GM19463 (cell line): Measurements from ENCODE around the gene MED12L.
"Not testable (repeated sequence)": the region's sequence is repeated elsewhere in the genome, so short reads cannot be mapped to it uniquely, and the experiment has no call there.

Source experiments
- ATAC-seq: cut with Tn5 transposase; IDR thresholded peaks from one replicate; pipeline ENCODE4 v1.9.1; 2021; ENCODE audit warnings: mild to moderate bottlenecking, moderate library complexity; ENCODE audit not compliant: unreplicated experiment

The MED12L gene

GRCh38 chr3:151085227-151085888 is at the start of gene MED12L:
MED12L (plus strand) TSS chr3:151085664; CDS start chr3:151086927, 1,263 bp downstream.
- peak; percentile 67 for ATAC-seq

GRCh38 chr3:151037746-151038477 is 47.6 kb upstream of the MED12L start:
- no peak for ATAC-seq

GRCh38 chr3:151044706-151045105 is 40.8 kb upstream of the MED12L start:
- no peak for ATAC-seq

GRCh38 chr3:151047636-151048035 is 37.8 kb upstream of the MED12L start:
- ATAC-seq = no peak

- no peak for ATAC-seq
These were observed 33.9 kb upstream of the MED12L start for GRCh38 chr3:151051533-151051932.

- ATAC-seq = no peak
These were observed 33.1 kb upstream of the MED12L start for GRCh38 chr3:151052346-151052745.

GRCh38 chr3:151052756-151053155 is 32.7 kb upstream of the MED12L start:
- no peak for ATAC-seq

- no peak for ATAC-seq
These were observed 26.7 kb upstream of the MED12L start for GRCh38 chr3:151058740-151059139.

GRCh38 chr3:151062611-151063010 is 22.9 kb upstream of the MED12L start:
- ATAC-seq = no peak

GRCh38 chr3:151067158-151067557 is 18.3 kb upstream of the MED12L start:
- no peak for ATAC-seq

- not testable (repeated sequence) for ATAC-seq
These were observed 12.6 kb upstream of the MED12L start for GRCh38 chr3:151072842-151073241.

- ATAC-seq = no peak
These were observed 11.2 kb upstream of the MED12L start for GRCh38 chr3:151074256-151074655.

GRCh38 chr3:151075869-151076562 is 9.4 kb upstream of the MED12L start:
- no peak for ATAC-seq

- no peak for ATAC-seq
These were observed 8.8 kb upstream of the MED12L start for GRCh38 chr3:151076626-151077025.

- not testable (repeated sequence) for ATAC-seq
These were observed 4.4 kb upstream of the MED12L start for GRCh38 chr3:151081082-151081481.

- ATAC-seq = no peak
These were observed 2.3 kb upstream of the MED12L start for GRCh38 chr3:151082880-151083838.

GRCh38 chr3:151084893-151085226 is 604 bp upstream of the MED12L start:
- no peak for ATAC-seq

GRCh38 chr3:151085889-151086483 is 522 bp downstream of the MED12L start:
- ATAC-seq = peak; percentile 26

- peak; percentile 61 for ATAC-seq
These were observed 1.3 kb downstream of the MED12L start for GRCh38 chr3:151086484-151087456.
